GM19043 (cell line): ENCODE results near the gene C19orf38.
"Not testable (repeated sequence)": the region's sequence is repeated elsewhere in the genome, so short reads cannot be mapped to it uniquely, and the experiment has no call there.

Experiments
- ATAC-seq: cut with Tn5 transposase; IDR thresholded peaks from one replicate; pipeline ENCODE4 v1.9.1; 2021; ENCODE audit warnings: low read depth; ENCODE audit not compliant: unreplicated experiment

C19orf38 gene

GRCh38 chr19:10839114-10840050 lies 8.8 kb upstream of the C19orf38 start:
- no peak for ATAC-seq

- ATAC-seq = no peak
These were observed 5.4 kb upstream of the C19orf38 start for GRCh38 chr19:10842788-10843187.

- ATAC-seq = no peak
These were observed 1.6 kb upstream of the C19orf38 start for GRCh38 chr19:10846500-10847202.

- ATAC-seq = no peak
These were observed 2.4 kb downstream of the C19orf38 start for GRCh38 chr19:10850631-10851030.

GRCh38 chr19:10852098-10852800 lies 4.0 kb downstream of the C19orf38 start:
- no peak for ATAC-seq

GRCh38 chr19:10852941-10853340 lies 4.7 kb downstream of the C19orf38 start:
- ATAC-seq = no peak

GRCh38 chr19:10854350-10855089 lies 6.3 kb downstream of the C19orf38 start:
- no peak for ATAC-seq

GRCh38 chr19:10855879-10856522 lies 7.8 kb downstream of the C19orf38 start:
- no peak for ATAC-seq

GRCh38 chr19:10856899-10857298 lies 8.7 kb downstream of the C19orf38 start:
- ATAC-seq = not testable (repeated sequence)

GRCh38 chr19:10858204-10858828 lies 10.1 kb downstream of the C19orf38 start:
- ATAC-seq = no peak

- ATAC-seq = no peak
These were observed 13.0 kb downstream of the C19orf38 start for GRCh38 chr19:10861103-10861651.

- ATAC-seq = no peak
These were observed 14.4 kb downstream of the C19orf38 start for GRCh38 chr19:10862561-10863106.

- ATAC-seq = no peak
These were observed 15.0 kb downstream of the C19orf38 start for GRCh38 chr19:10863107-10863717.

- ATAC-seq = no peak
These were observed 16.3 kb downstream of the C19orf38 start for GRCh38 chr19:10864538-10864899.

- ATAC-seq = no peak
These were observed 18.3 kb downstream of the C19orf38 start for GRCh38 chr19:10866495-10866894.

GRCh38 chr19:10868872-10869547 lies 20.8 kb downstream of the C19orf38 start:
- no peak for ATAC-seq

- not testable (repeated sequence) for ATAC-seq
These were observed 21.7 kb downstream of the C19orf38 start for GRCh38 chr19:10869872-10870311.

GRCh38 chr19:10870501-10870954 lies 22.3 kb downstream of the C19orf38 start:
- no peak for ATAC-seq
